Measurements from ENCODE around the gene KRTAP9-3. TPM values are rescaled to one million over a fixed set of nuclear protein-coding genes. Genes with fewer than 3 reads are reported as not detected.
"Not testable (repeated sequence)": the region's sequence is repeated elsewhere in the genome, so short reads cannot be mapped to it uniquely, and the experiment has no call there.

KRTAP9-3 gene
- total RNA-seq, 1 experiment from 2014 or later = not detected

GRCh38 chr17:41249637-41250240 lies 17.5 kb downstream of the KRTAP9-3 start, which contains the start of gene KRTAP9-4:
Gene KRTAP9-4, plus strand, starts transcription at chr17:41249687. Its CDS starts 34 bp downstream, at chr17:41249721.
- DNase-seq (ENCODE audit: low spot score) = not testable (repeated sequence)

GRCh38 chr17:41251261-41251660 lies 19.0 kb downstream of the KRTAP9-3 start:
- DNase-seq (ENCODE audit: low spot score) = no peak

DNA sequence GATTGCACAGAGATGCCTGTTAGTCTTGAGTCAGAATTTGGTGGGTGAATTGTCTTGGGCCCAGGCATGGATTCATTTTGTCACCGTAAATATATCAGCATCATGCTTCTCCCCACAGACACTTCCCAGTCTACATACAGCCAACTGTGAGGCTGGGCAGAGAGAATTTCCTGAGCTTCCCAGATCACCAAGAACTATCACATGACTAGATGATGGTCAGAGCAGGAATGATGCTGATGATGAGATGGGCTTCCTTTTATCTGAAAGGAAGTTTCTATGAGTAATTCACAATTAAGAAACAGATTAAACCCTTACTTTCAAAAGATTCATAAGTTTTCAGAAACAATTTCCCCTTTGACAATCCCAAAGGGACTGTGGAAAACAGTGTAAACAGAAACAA lies 22.6 kb downstream of the KRTAP9-3 start:
- no peak for DNase-seq (ENCODE audit: low spot score)

- DNase-seq (ENCODE audit: low spot score) = not testable (repeated sequence)
These were observed 23.4 kb downstream of the KRTAP9-3 start, which contains the start of gene KRTAP9-9 for GRCh38 chr17:41255381-41256290. Gene KRTAP9-9, plus strand, starts transcription at chr17:41255384.

DNA sequence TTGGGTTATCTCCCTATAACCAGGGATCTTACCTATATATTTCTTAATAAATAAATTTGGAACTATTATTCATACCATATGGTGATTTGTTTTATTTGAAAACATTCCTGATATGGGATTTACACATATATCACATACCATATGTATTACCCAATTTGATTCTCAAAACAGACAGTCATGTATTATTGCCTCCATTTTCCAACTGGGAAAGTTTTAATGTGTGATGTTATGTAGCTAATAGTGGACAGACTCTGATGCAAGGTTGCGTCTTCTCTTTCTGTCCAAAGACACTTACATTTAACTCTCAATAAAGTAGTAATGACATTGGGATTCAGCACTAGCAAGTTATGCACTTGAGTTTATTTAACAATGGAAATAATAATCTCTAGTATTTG lies 24.0 kb downstream of the KRTAP9-3 start:
- no peak for DNase-seq (ENCODE audit: low spot score)

- DNase-seq (ENCODE audit: low spot score) = no peak
These were observed 26.2 kb downstream of the KRTAP9-3 start for GRCh38 chr17:41258406-41258805.

DNA sequence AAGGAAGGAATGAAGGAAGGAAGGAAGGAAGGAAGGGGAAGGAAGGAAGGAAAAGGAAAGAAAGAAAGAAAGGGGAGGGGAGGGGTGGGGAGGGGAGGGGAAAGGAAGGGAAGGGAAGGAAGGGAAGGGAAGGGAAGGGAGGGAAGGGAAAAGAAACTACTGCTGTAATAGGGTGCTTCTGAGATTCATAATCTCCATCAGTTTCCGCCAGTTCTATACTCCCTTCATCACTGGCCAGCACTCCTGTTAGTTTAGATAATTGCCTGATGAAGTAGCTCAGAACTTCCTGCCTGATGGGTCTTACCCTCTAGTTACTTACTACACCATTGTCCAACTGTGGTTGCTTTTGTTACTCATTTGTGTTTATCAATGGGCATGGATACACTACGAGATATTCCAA lies 31.0 kb downstream of the KRTAP9-3 start:
- DNase-seq (ENCODE audit: low spot score) = no peak

DNA sequence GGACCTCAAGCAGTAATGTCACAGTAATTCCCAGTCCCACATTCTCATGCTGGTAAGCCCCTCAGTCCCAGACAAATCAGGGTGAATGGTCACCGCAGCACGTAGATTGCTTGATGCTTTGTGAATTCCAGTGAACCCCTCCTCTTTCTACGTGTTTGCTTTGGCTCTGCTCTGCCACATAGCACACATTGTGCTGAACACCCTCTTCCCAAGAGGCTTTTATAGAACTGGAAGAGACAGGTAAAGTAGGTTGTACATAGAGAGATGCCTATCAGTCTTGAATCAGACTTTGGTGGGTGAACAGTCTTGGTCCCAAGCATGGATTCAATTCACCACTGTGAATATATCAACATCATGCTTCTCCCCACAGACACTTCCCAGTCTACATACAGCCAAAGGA lies 32.4 kb downstream of the KRTAP9-3 start:
- no peak for DNase-seq (ENCODE audit: low spot score)

DNA sequence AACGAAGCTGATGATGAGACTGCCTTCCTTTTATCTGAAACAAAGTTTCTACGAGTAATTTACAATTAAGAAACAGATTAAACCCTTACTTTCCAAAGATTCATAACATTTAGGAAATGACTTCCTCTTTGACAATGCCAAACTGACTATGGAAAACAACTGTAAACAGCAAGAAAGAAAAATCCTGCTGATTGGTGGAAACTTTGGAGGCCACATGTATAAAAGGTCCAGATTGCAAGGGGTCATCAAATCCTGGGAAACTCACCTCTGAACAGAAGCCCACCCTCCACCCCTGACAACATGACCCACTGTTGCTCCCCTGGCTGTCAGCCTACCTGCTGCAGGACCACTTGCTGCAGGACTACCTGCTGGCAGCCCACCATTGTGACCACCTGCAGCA lies 32.8 kb downstream of the KRTAP9-3 start, which contains the start of gene KRTAP9-6:
Gene KRTAP9-6 (plus strand): TSS at position 301 of the 400 bp plus-strand sequence. CDS start 0 bp downstream, at position 301.
- no peak for DNase-seq (ENCODE audit: low spot score)

- DNase-seq (ENCODE audit: low spot score) = no peak
These were observed 35.5 kb downstream of the KRTAP9-3 start for GRCh38 chr17:41267711-41268110.

- not testable (repeated sequence) for DNase-seq (ENCODE audit: low spot score)
These were observed 39.1 kb downstream of the KRTAP9-3 start for GRCh38 chr17:41271323-41271722.

- DNase-seq (ENCODE audit: low spot score) = no peak
These were observed 39.6 kb downstream of the KRTAP9-3 start for GRCh38 chr17:41271858-41272257.

DNA sequence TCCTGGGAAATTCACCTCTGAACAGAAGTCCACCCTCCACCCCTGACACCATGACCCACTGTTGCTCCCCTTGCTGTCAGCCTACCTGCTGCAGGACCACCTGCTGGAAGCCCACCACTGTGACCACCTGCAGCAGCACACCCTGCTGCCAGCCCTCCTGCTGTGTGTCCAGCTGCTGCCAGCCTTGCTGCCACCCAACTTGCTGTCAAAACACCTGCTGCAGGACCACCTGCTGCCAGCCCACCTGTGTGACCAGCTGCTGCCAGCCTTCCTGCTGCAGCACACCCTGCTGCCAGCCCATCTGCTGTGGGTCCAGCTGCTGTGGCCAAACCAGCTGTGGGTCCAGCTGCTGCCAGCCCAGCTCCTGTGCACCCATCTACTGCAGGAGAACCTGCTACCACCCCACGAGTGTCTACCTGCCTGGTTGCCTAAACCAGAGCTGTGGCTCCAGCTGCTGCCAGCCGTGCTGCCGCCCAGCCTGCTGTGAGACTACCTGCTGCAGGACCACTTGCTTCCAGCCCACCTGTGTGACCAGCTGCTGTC lies 43.5 kb downstream of the KRTAP9-3 start, which contains the start of gene KRTAP9-7:
Gene KRTAP9-7 (plus strand): TSS at position 51 of the 543 bp plus-strand sequence. CDS start 0 bp downstream, at position 51.
- not testable (repeated sequence) for DNase-seq (ENCODE audit: low spot score)

- DNase-seq (ENCODE audit: low spot score) = no peak
These were observed 46.1 kb downstream of the KRTAP9-3 start for GRCh38 chr17:41278176-41278955.

Small RNA genes lying within 50 kb of the gene (small RNA-seq; reads per million reads assigned to genes)
- gene KRTAP4-17P (not detected), gene KRTAP9-10P (not detected)

Other genes starting within 250 kb of the KRTAP9-3 start
- gene KRT40, start 248.1 kb upstream of the KRTAP9-3 start, total RNA-seq (2014; rRNA removed; shearing (Covaris generic)) = 2.4 and 2.7 TPM in 2 replicates
- not detected in 2 replicates for gene KRTAP3-3, start 238.3 kb upstream of the KRTAP9-3 start, total RNA-seq (2014; rRNA removed; shearing (Covaris generic))
- gene KRTAP3-2, start 232.5 kb upstream of the KRTAP9-3 start, total RNA-seq (2014; rRNA removed; shearing (Covaris generic)) = not detected in 2 replicates
- not detected in 2 replicates for gene KRTAP3-1, start 223.3 kb upstream of the KRTAP9-3 start, total RNA-seq (2014; rRNA removed; shearing (Covaris generic))
- not detected in 2 replicates for gene KRTAP1-5, start 205.2 kb upstream of the KRTAP9-3 start, total RNA-seq (2014; rRNA removed; shearing (Covaris generic))
- gene KRTAP1-4, start 202.3 kb upstream of the KRTAP9-3 start, total RNA-seq (2014; rRNA removed; shearing (Covaris generic)) = not detected in 2 replicates
- not detected in 2 replicates for gene KRTAP1-3, start 197.6 kb upstream of the KRTAP9-3 start, total RNA-seq (2014; rRNA removed; shearing (Covaris generic))
- 0.42 and 0.64 TPM in 2 replicates for gene KRTAP1-1, start 191.0 kb upstream of the KRTAP9-3 start, total RNA-seq (2014; rRNA removed; shearing (Covaris generic))
- not detected in 2 replicates for gene KRTAP2-1, start 185.1 kb upstream of the KRTAP9-3 start, total RNA-seq (2014; rRNA removed; shearing (Covaris generic))
- not detected in 2 replicates for gene KRTAP2-2, start 177.2 kb upstream of the KRTAP9-3 start, total RNA-seq (2014; rRNA removed; shearing (Covaris generic))
- gene KRTAP2-3, start 172.3 kb upstream of the KRTAP9-3 start, total RNA-seq (2014; rRNA removed; shearing (Covaris generic)) = not detected in 2 replicates
- not detected in 2 replicates for gene KRTAP2-4, start 166.6 kb upstream of the KRTAP9-3 start, total RNA-seq (2014; rRNA removed; shearing (Covaris generic))
- gene KRTAP4-7, start 148.3 kb upstream of the KRTAP9-3 start, total RNA-seq (2014; rRNA removed; shearing (Covaris generic)) = not detected in 2 replicates
- gene KRTAP4-8, start 134.3 kb upstream of the KRTAP9-3 start, total RNA-seq (2014; rRNA removed; shearing (Covaris generic)) = not detected in 2 replicates
- not detected in 2 replicates for gene KRTAP4-16, start 130.2 kb upstream of the KRTAP9-3 start, total RNA-seq (2014; rRNA removed; shearing (Covaris generic))
- gene KRTAP4-9, start 127.1 kb upstream of the KRTAP9-3 start, total RNA-seq (2014; rRNA removed; shearing (Covaris generic)) = not detected in 2 replicates
- gene KRTAP4-11, start 114.1 kb upstream of the KRTAP9-3 start, total RNA-seq (2014; rRNA removed; shearing (Covaris generic)) = not detected in 2 replicates
- gene KRTAP4-12, start 108.3 kb upstream of the KRTAP9-3 start, total RNA-seq (2014; rRNA removed; shearing (Covaris generic)) = not detected in 2 replicates
- not detected in 2 replicates for gene KRTAP4-6, start 91.9 kb upstream of the KRTAP9-3 start, total RNA-seq (2014; rRNA removed; shearing (Covaris generic))
- gene KRTAP4-5, start 82.6 kb upstream of the KRTAP9-3 start, total RNA-seq (2014; rRNA removed; shearing (Covaris generic)) = not detected in 2 replicates
- gene KRTAP4-4, start 71.7 kb upstream of the KRTAP9-3 start, total RNA-seq (2014; rRNA removed; shearing (Covaris generic)) = not detected in 2 replicates
- not detected in 2 replicates for gene KRTAP4-3, start 64.2 kb upstream of the KRTAP9-3 start, total RNA-seq (2014; rRNA removed; shearing (Covaris generic))
- gene KRTAP4-2, start 54.2 kb upstream of the KRTAP9-3 start, total RNA-seq (2014; rRNA removed; shearing (Covaris generic)) = not detected in 2 replicates
- gene KRTAP4-1, start 47.5 kb upstream of the KRTAP9-3 start, total RNA-seq (2014; rRNA removed; shearing (Covaris generic)) = not detected in 2 replicates
- gene KRTAP9-1, start 42.6 kb upstream of the KRTAP9-3 start, total RNA-seq (2014; rRNA removed; shearing (Covaris generic)) = not detected in 2 replicates
- not detected in 2 replicates for gene KRTAP9-2, start 5.8 kb upstream of the KRTAP9-3 start, total RNA-seq (2014; rRNA removed; shearing (Covaris generic))
- gene KRTAP9-8, start 5.5 kb downstream of the KRTAP9-3 start, total RNA-seq (2014; rRNA removed; shearing (Covaris generic)) = not detected in 2 replicates
- not detected in 2 replicates for gene KRTAP9-4, start 17.2 kb downstream of the KRTAP9-3 start, total RNA-seq (2014; rRNA removed; shearing (Covaris generic))
- gene KRTAP9-9, start 22.9 kb downstream of the KRTAP9-3 start, total RNA-seq (2014; rRNA removed; shearing (Covaris generic)) = not detected in 2 replicates
- not detected in 2 replicates for gene KRTAP9-6, start 32.9 kb downstream of the KRTAP9-3 start, total RNA-seq (2014; rRNA removed; shearing (Covaris generic))
- gene KRTAP9-7, start 43.2 kb downstream of the KRTAP9-3 start, total RNA-seq (2014; rRNA removed; shearing (Covaris generic)) = not detected in 2 replicates
- gene KRTAP29-1, start 70.4 kb downstream of the KRTAP9-3 start, total RNA-seq (2014; rRNA removed; shearing (Covaris generic)) = not detected in 2 replicates
- gene KRTAP16-1, start 76.9 kb downstream of the KRTAP9-3 start, total RNA-seq (2014; rRNA removed; shearing (Covaris generic)) = not detected in 2 replicates
- gene KRTAP17-1, start 83.3 kb downstream of the KRTAP9-3 start, total RNA-seq (2014; rRNA removed; shearing (Covaris generic)) = not detected in 2 replicates
- not detected in 2 replicates for gene KRT33A, start 118.4 kb downstream of the KRTAP9-3 start, total RNA-seq (2014; rRNA removed; shearing (Covaris generic))
- not detected in 2 replicates for gene KRT33B, start 137.4 kb downstream of the KRTAP9-3 start, total RNA-seq (2014; rRNA removed; shearing (Covaris generic))
- not detected in 2 replicates for gene KRT34, start 149.9 kb downstream of the KRTAP9-3 start, total RNA-seq (2014; rRNA removed; shearing (Covaris generic))
- gene KRT31, start 165.2 kb downstream of the KRTAP9-3 start, total RNA-seq (2014; rRNA removed; shearing (Covaris generic)) = not detected in 2 replicates
- gene KRT37, start 192.1 kb downstream of the KRTAP9-3 start, total RNA-seq (2014; rRNA removed; shearing (Covaris generic)) = not detected in 2 replicates
- gene KRT38, start 208.5 kb downstream of the KRTAP9-3 start, total RNA-seq (2014; rRNA removed; shearing (Covaris generic)) = not detected in 2 replicates
- gene KRT32, start 234.9 kb downstream of the KRTAP9-3 start, total RNA-seq (2014; rRNA removed; shearing (Covaris generic)) = not detected in 2 replicates
- not detected in 2 replicates for gene KRT35, start 248.7 kb downstream of the KRTAP9-3 start, total RNA-seq (2014; rRNA removed; shearing (Covaris generic))

Measured in HT-29 (cell line).